Adrenal gland (tissue), 5 donors: ENCODE measurements around the gene GJB2.

Experiments
- POLR2A ChIP-seq, 2 donors: fragments of 450-650 bp; IDR thresholded peaks; one replicate each; pipeline ENCODE4 v1.6.1; 2017; ENCODE audit warnings: antibody characterized with exemption in 2 of 2, mild to moderate bottlenecking in 2 of 2, moderate library complexity in 1 of 2
- TF ChIP-seq, protein P1 (sequence below), 6 experiments: fragments of 450-650 bp in 4 of 6; fragments of 200-600 bp in 2 of 6; sonication (generic) in 1 of 6; IDR thresholded peaks; 1 replicate in 5 of 6; 2 replicates in 1 of 6; pipeline versions ENCODE4 v1.5.1 to v1.8.0; 2016 to 2021; ENCODE audit warnings: antibody characterized with exemption in 6 of 6, mild to moderate bottlenecking in 2 of 6, moderate library complexity in 1 of 6
- donor health status: DM: no; HTN: no; CAD: no.

DNA sequence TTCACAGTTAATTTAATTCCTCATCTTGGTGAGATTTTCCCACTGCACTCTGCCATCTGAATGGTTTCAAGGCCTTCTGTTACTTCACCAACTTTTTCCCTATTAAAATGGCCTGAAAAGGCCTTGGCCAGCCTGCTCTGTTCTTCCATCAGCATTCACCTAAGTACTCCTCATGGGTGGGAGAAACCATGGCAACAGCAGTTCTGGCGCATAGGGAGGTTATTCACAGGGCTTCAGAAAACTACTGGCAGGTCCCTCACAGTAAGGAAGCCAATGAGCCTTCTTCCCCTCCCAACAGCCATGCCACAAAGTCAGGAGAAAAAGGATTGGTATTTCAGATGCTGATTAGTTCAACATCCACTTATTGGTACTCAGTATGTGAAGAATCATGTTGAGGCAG, 17.2 kb upstream of the GJB2 start:
- TF ChIP-seq, protein P1, sequence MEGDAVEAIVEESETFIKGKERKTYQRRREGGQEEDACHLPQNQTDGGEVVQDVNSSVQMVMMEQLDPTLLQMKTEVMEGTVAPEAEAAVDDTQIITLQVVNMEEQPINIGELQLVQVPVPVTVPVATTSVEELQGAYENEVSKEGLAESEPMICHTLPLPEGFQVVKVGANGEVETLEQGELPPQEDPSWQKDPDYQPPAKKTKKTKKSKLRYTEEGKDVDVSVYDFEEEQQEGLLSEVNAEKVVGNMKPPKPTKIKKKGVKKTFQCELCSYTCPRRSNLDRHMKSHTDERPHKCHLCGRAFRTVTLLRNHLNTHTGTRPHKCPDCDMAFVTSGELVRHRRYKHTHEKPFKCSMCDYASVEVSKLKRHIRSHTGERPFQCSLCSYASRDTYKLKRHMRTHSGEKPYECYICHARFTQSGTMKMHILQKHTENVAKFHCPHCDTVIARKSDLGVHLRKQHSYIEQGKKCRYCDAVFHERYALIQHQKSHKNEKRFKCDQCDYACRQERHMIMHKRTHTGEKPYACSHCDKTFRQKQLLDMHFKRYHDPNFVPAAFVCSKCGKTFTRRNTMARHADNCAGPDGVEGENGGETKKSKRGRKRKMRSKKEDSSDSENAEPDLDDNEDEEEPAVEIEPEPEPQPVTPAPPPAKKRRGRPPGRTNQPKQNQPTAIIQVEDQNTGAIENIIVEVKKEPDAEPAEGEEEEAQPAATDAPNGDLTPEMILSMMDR (IDR thresholded peaks at IDR 0.05): no peak
- no peak for TF ChIP-seq POLR2A (IDR thresholded peaks at IDR 0.05)
